Measurements from ENCODE around the gene CNPPD1.

The CNPPD1 gene

GRCh38 chr2:219214786-219215185 is 38.1 kb upstream of the CNPPD1 start:
- no peaks in the 10 kb centered on the region for H3K9me3 Mint-ChIP-seq

GRCh38 chr2:219214141-219214540 is 37.4 kb upstream of the CNPPD1 start:
- TF ChIP-seq CTCF (IDR thresholded peaks at IDR 0.05; ENCODE audit: unreplicated experiment in 3 of 3), result no peak
- H3K4me1 Mint-ChIP-seq, result peaks cover 21% of the 10 kb centered on the region
- H3K27me3 Mint-ChIP-seq (ENCODE audit: low read depth), result no peaks in the 10 kb centered on the region

More at GRCh38 chr2:219214786-219215185, 38.1 kb upstream of the CNPPD1 start:
- H3K4me3 Mint-ChIP-seq, result peak overlapping the region; percentile 33 to 43 (median 39)
- peaks cover 36% of the 10 kb centered on the region for H3K36me3 Mint-ChIP-seq (ENCODE audit: low read depth)
- TF ChIP-seq CTCF (IDR thresholded peaks at IDR 0.05; ENCODE audit: unreplicated experiment in 3 of 3), result no peak
- H3K27ac Mint-ChIP-seq, result peak overlapping the region in 1 of 3 experiments; percentile 92
- peaks cover 27% of the 10 kb centered on the region for H3K4me1 Mint-ChIP-seq
- H3K27me3 Mint-ChIP-seq (ENCODE audit: low read depth), result no peaks in the 10 kb centered on the region

GRCh38 chr2:219213486-219214071 is 36.9 kb upstream of the CNPPD1 start:
- no peak overlapping the region for H3K4me3 Mint-ChIP-seq
- H3K27me3 Mint-ChIP-seq (ENCODE audit: low read depth), result no peaks in the 10 kb centered on the region
- H3K4me1 Mint-ChIP-seq, result peaks cover 17% of the 10 kb centered on the region
- no peak overlapping the region for H3K27ac Mint-ChIP-seq
- peaks cover 39% of the 10 kb centered on the region for H3K36me3 Mint-ChIP-seq (ENCODE audit: low read depth)
- TF ChIP-seq CTCF (IDR thresholded peaks at IDR 0.05; ENCODE audit: unreplicated experiment in 3 of 3), result no peak
- no peaks in the 10 kb centered on the region for H3K9me3 Mint-ChIP-seq

More at GRCh38 chr2:219214141-219214540, 37.4 kb upstream of the CNPPD1 start:
- Mint-ChIP-seq H3K36me3 (ENCODE audit: low read depth) (peaks cover 36% of the 10 kb centered on the region), H3K4me3 (no peak overlapping the region), H3K9me3 (no peaks in the 10 kb centered on the region), H3K27ac (peak overlapping the region in 1 of 3 experiments; percentile 92)

GRCh38 chr2:219213026-219213415 is 36.3 kb upstream of the CNPPD1 start:
- Mint-ChIP-seq H3K27ac (no peak overlapping the region), H3K4me1 (peaks cover 21% of the 10 kb centered on the region), H3K4me3 (no peak overlapping the region), H3K9me3 (no peaks in the 10 kb centered on the region), H3K27me3 (ENCODE audit: low read depth) (no peaks in the 10 kb centered on the region), H3K36me3 (ENCODE audit: low read depth) (peaks cover 44% of the 10 kb centered on the region)
- no peak for TF ChIP-seq CTCF (IDR thresholded peaks at IDR 0.05; ENCODE audit: unreplicated experiment in 3 of 3)

GRCh38 chr2:219210886-219211362 is 34.2 kb upstream of the CNPPD1 start:
- no peaks in the 10 kb centered on the region for H3K9me3 Mint-ChIP-seq
- no peak overlapping the region for H3K27ac Mint-ChIP-seq
- no peaks in the 10 kb centered on the region for H3K27me3 Mint-ChIP-seq (ENCODE audit: low read depth)
- peaks cover 28% of the 10 kb centered on the region for H3K4me1 Mint-ChIP-seq
- peak overlapping the region in 1 of 3 experiments; percentile 64 for H3K4me3 Mint-ChIP-seq
- H3K36me3 Mint-ChIP-seq (ENCODE audit: low read depth), result peaks cover 44% of the 10 kb centered on the region
- no peak for TF ChIP-seq CTCF (IDR thresholded peaks at IDR 0.05; ENCODE audit: unreplicated experiment in 3 of 3)

Measured in nephron (organoid).